ENCODE results near the gene ARMH4. TPM values are rescaled to one million over a fixed set of nuclear protein-coding genes. Genes with fewer than 3 reads are reported as not detected.

Gene ARMH4
- polyA plus RNA-seq, 3 donors = 0.07 TPM; not detected in 2

DNA sequence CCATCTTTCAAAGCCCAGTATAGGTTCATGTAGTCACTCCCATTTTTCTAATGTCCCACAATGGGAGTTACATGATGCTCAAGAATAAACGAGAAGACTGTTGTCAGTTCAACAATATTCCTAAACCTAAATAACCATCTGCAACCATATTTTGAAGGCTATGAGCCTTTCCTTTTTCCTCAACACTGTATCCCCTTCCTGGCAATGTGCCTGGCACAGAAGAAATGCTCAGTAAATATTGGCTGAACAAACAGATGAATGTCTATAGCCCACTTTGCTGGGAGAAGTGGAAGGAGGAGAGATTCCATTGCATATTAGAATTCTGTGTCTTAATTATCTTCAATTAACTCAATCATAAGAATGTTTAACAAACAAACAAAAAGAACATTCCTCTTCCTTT, 6.1 kb downstream of the ARMH4 start:
- no peak overlapping the region for H3K9ac ChIP-seq (ENCODE audit: insufficient read depth, low read length, poor library complexity, severe bottlenecking)
- H3K36me3 ChIP-seq (replicated peaks in 1 of 2; ENCODE audit: control insufficient read depth in 1 of 2, insufficient read depth in 2 of 2, low read length in 2 of 2) = no peaks in the 10 kb centered on the region
- intact Hi-C loops (cut with micrococcal nuclease) = no loop called here
- Mint-ChIP-seq H3K27ac (no peak overlapping the region), H3K9me3 (peaks cover 0 to 2% (median 0%) of the 10 kb centered on the region in 7 donors), H3K4me3 (no peak overlapping the region), H3K4me1 (peaks cover under 1% of the 10 kb centered on the region), H3K27me3 (ENCODE audit: low read depth in 3 of 3) (peaks cover 26 to 34% (median 31%) of the 10 kb centered on the region in 3 donors), H3K36me3 (no peaks in the 10 kb centered on the region)
- H4K20me1 ChIP-seq (ENCODE audit: insufficient read depth, low read length) = no peaks in the 10 kb centered on the region
- TF ChIP-seq CTCF (IDR thresholded peaks at IDR 0.05) = no peak
- DNase-seq = no peak
- H3K9me3 ChIP-seq (replicated peaks in 1 of 2; ENCODE audit: control insufficient read depth in 1 of 2, insufficient read depth in 1 of 2, low read length in 2 of 2) = no peaks in the 10 kb centered on the region
- no peak overlapping the region for H2AFZ ChIP-seq (ENCODE audit: insufficient read depth, low read depth, low read length, poor library complexity, severe bottlenecking)
- WGBS (ENCODE audit: insufficient coverage) = 83% methylated on average over 1 of the region's 1 CpG
- H3K4me3 ChIP-seq (replicated peaks in 1 of 3; ENCODE audit: low read depth in 2 of 3, low read length in 3 of 3) = no peak overlapping the region
- H3K79me2 ChIP-seq (ENCODE audit: insufficient read depth, low read length) = no peaks in the 10 kb centered on the region
- H3K27ac ChIP-seq (ENCODE audit: low read depth in 1 of 2, low read length in 2 of 2) = no peak overlapping the region
- no peak overlapping the region for H3K4me2 ChIP-seq (replicated peaks; ENCODE audit: extremely low read depth, low read length, poor library complexity, severe bottlenecking)
- peaks cover 0 to under 1% of the 10 kb centered on the region in 2 donors for H3K4me1 ChIP-seq (ENCODE audit: control insufficient read depth in 1 of 2, insufficient read depth in 2 of 2, low read length in 2 of 2)
- peaks cover 23 to 27% of the 10 kb centered on the region in 2 donors for H3K27me3 ChIP-seq (ENCODE audit: control insufficient read depth in 2 of 2, insufficient read depth in 2 of 2, low read length in 2 of 2)

- H3K79me2 ChIP-seq (ENCODE audit: insufficient read depth, low read length) = no peaks in the 10 kb centered on the region
- no peak overlapping the region for H3K4me3 ChIP-seq (replicated peaks in 1 of 3; ENCODE audit: low read depth in 2 of 3, low read length in 3 of 3)
- peaks cover 2% of the 10 kb centered on the region in 2 donors for H3K27me3 ChIP-seq (ENCODE audit: control insufficient read depth in 2 of 2, insufficient read depth in 2 of 2, low read length in 2 of 2)
- H3K4me1 ChIP-seq (ENCODE audit: control insufficient read depth in 1 of 2, insufficient read depth in 2 of 2, low read length in 2 of 2) = no peaks in the 10 kb centered on the region
- Mint-ChIP-seq H3K36me3 (no peaks in the 10 kb centered on the region), H3K4me1 (peaks cover 9% of the 10 kb centered on the region), H3K9me3 (peaks cover 0 to 2% (median 0%) of the 10 kb centered on the region in 7 donors), H3K27me3 (ENCODE audit: low read depth in 3 of 3) (peaks cover 4 to 14% (median 10%) of the 10 kb centered on the region in 3 donors), H3K4me3 (no peak overlapping the region), H3K27ac (no peak overlapping the region)
- no peak overlapping the region for H3K9ac ChIP-seq (ENCODE audit: insufficient read depth, low read length, poor library complexity, severe bottlenecking)
- no CpG with 5 or more reads among the region's 3 CpGs for WGBS (ENCODE audit: insufficient coverage)
- H2AFZ ChIP-seq (ENCODE audit: insufficient read depth, low read depth, low read length, poor library complexity, severe bottlenecking) = no peak overlapping the region
- no peaks in the 10 kb centered on the region for H3K36me3 ChIP-seq (replicated peaks in 1 of 2; ENCODE audit: control insufficient read depth in 1 of 2, insufficient read depth in 2 of 2, low read length in 2 of 2)
- H3K9me3 ChIP-seq (replicated peaks in 1 of 2; ENCODE audit: control insufficient read depth in 1 of 2, insufficient read depth in 1 of 2, low read length in 2 of 2) = no peaks in the 10 kb centered on the region
- H4K20me1 ChIP-seq (ENCODE audit: insufficient read depth, low read length) = no peaks in the 10 kb centered on the region
- H3K4me2 ChIP-seq (replicated peaks; ENCODE audit: extremely low read depth, low read length, poor library complexity, severe bottlenecking) = no peak overlapping the region
- no peak overlapping the region for H3K27ac ChIP-seq (ENCODE audit: low read depth in 1 of 2, low read length in 2 of 2)
- no peak for TF ChIP-seq CTCF (IDR thresholded peaks at IDR 0.05)
- DNase-seq = no peak
- intact Hi-C loops (cut with micrococcal nuclease) = no loop called here
Measured at GRCh38 chr14:58143106-58143505, 8.9 kb downstream of the ARMH4 start.

Data from CD14-positive monocyte (primary cell).